ENCODE results near the gene NOB1.

The NOB1 gene

DNA sequence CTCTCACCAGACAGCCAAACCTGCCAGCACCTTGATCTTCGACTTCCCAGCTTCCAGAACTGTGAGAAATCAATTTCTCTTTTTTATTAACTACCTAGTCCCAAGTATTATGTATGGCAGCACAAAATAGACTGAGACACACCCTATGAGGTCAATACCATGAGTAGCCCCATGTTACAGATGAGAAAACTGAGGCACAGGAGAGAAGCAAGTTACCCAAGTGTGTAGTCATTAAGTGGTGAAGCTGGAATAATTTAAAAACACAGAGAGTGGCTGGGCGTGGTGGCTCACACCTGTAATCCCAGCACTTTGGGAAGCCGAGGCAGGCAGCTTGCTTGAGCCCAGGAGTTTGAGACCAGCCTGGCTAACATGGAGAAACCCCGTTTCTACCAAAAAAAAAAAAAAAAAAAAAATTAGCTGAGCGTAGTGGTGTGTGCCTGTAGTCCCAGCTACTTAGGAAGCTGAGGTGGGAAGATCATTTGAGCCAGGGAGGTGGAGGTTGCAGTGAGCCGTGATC is 33.2 kb downstream of the NOB1 start:
- no peak for DNase-seq (ENCODE audit: low read depth, low spot score)

- DNase-seq (ENCODE audit: low read depth, low spot score), result no peak
These were observed 33.8 kb downstream of the NOB1 start for GRCh38 chr16:69720822-69721430.

DNA sequence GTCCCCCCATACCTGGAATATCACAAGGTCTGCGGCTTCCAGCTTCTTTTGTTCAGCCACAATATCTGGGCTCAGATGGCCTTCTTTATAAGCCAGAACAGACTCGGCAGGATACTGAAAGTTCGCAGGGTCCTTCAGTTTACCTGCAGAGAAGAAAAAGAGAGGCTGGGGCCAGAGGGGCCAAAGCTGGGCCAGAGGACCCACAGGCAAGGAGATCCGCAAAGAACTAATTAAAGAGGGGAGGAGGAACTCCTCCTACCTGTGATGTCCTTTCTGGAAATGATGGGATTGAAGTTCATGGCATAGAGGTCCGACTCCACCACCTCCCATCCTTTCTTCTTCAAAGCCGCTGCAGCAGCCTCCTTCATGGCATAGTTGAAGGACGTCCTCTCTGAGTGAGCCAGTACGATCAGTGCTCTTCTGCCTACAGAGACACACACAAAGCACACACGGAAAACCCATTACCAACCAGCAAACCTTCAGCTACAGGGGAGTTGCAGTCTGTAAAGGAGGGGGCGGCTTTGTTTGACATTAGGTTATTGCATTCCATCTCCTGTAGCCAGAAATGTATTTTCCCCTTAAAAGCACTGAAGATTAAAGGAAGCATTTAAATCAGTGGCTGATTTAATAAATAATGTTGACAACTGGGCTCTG is 36.5 kb downstream of the NOB1 start:
- no peak for DNase-seq (ENCODE audit: low read depth, low spot score)

DNA sequence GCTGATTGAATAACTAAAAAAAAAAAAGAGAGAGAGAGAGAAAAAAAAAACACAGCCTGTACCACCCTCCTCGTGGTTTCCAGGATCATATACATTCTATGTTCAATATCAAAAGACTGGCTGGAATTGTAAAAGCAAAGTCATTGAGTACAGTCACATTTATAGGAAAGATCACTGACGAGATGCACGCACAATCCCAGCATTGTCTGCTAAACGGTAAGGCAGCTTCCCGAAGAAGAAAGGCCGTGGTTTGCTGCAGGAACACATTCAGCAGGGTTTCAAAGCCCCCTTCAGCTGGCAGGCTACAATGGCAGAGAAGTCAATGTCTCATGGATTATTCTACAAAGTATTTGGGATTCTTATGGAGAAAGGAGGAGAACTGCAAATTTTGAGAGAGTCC is 37.7 kb downstream of the NOB1 start:
- no peak for DNase-seq (ENCODE audit: low read depth, low spot score)

DNA sequence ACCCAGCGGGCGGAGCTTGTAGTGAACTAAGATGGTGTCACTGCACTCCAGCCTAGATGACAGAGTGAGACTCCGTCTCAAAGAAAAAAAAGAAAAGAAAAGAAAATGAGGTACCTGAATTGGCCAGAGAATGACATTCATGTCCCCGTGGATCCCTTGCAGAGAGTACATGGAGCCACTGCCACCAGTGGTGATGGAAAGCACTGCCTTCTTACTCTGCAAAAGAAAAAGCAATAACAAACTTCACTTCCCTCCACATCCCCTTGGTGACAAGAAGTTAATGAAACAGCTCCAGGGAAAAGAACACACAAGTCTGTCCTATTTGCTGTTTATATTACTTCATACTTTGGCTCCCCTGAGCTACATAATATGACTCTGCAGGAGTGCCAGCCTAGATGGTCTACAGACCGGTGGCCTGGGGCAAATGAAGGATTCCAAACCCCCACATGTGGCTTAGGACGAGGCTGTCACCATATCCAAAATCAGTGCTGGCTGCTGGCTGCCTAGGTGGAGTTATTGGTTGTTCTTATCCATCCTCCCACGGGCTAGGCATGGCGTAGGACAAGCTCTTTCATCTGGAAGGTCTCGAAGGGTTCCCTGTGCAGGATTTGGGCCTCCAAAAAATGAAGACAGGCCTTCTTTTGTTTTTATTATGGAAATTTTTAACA is 41.7 kb downstream of the NOB1 start:
- no peak for DNase-seq (ENCODE audit: low read depth, low spot score)

- no peak for DNase-seq (ENCODE audit: low read depth, low spot score)
These were observed 42.4 kb downstream of the NOB1 start for GRCh38 chr16:69712277-69712676.

DNA sequence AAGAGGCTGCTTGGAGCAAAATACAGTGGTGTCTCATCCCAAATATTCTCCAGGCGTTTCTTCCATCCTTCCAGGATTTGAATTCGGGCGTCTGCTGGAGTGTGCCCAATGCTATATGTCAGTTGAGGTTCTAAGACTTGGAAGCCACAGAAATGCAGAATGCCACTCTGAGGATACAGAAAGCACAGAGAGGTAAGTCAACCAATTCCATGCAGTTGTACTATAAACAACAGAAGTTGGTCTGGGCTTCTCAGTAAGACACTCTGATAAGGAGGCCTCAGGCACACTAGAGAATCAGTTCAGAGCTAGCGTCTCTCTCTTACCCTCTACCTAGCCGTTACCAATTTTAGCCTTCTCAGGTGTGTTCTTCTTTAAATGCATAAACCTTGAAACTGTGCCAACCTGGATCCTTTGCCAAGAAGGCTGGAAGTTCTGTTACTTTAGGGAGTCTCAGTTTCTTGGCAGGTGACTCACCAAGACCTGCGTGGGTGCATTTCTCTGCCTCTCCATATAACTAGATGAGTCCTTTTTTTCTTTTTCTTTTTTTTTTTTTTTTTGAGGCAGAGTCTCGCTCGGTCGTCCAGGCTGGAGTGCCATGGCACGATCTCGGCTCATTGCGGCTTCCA is 43.5 kb downstream of the NOB1 start:
- no peak for DNase-seq (ENCODE audit: low read depth, low spot score)

DNA sequence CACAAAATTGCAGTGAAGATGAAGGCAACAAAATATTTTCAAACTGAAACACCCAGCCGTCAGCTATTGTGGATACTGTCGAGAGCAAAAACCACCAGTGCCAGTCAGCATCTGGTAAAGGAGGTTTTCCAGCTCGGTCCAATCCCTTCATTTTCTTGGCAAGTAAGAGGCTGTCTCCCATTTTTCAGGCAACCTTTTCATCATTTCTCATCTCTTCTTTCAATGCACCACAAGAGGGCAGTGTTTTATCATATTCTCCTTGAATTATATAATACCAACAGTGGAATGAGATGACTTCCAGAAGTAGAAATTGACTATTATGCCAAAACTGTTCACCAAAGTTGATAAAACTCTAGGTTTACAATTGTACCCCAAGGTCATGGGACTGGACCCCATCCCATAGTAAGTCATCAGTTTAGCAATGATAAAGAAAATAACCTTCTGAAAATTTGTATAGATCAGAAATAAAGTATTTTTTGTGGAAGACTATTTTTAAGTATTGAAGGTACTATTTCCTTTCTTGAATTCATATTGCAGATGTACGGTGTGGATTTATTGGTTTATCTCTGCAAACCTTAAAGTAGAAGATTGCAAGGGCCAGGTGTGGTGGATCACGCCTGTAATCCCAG is 45.2 kb downstream of the NOB1 start:
- no peak for DNase-seq (ENCODE audit: low read depth, low spot score)

- no peak for DNase-seq (ENCODE audit: low read depth, low spot score)
These were observed 46.6 kb downstream of the NOB1 start for GRCh38 chr16:69707920-69708683.

DNA sequence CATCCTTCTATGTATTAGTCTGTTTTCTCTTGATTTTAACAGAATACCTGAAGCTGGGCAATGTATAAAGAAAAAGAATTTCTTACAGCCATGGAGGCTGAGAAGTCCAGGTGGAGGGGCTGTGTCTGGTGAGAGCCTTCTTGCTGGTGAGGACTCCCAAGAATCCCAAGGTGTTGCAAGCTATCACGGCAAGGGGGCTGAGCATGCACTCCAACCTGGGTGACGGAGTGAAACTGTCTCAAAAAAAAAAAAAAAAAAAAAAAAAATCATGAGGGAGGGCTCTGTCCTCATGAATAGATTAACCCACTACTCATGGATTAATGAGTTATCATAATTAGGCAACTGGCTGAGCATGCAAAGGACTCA is 47.8 kb downstream of the NOB1 start:
- no peak for DNase-seq (ENCODE audit: low read depth, low spot score)

GRCh38 chr16:69706256-69706974 is 48.3 kb downstream of the NOB1 start:
- DNase-seq (ENCODE audit: low read depth, low spot score), result no peak

- DNase-seq (ENCODE audit: low read depth, low spot score), result no peak
These were observed 51.1 kb downstream of the NOB1 start for GRCh38 chr16:69703638-69704037.

DNA sequence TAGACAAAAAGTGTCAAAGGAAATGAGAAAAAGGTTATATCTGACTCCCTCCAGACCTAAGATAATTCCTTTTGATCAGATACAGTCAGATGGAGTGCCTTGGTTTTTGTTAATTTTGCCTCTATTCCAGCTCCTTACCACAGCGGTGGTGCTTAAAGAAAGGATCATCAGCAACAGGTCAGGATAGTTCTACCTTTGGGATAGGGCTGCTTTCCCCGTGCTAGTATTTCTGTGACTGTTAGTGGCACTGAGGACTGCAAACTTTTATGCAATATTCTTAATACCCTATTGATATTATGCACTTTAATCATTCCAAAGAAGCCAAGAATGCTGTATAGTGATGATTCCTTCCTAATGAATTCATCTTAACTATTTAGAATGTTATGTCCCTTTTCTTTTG is 52.9 kb downstream of the NOB1 start:
- no peak for DNase-seq (ENCODE audit: low read depth, low spot score)

- DNase-seq (ENCODE audit: low read depth, low spot score), result no peak
These were observed 53.3 kb downstream of the NOB1 start for GRCh38 chr16:69701452-69701851.

DNA sequence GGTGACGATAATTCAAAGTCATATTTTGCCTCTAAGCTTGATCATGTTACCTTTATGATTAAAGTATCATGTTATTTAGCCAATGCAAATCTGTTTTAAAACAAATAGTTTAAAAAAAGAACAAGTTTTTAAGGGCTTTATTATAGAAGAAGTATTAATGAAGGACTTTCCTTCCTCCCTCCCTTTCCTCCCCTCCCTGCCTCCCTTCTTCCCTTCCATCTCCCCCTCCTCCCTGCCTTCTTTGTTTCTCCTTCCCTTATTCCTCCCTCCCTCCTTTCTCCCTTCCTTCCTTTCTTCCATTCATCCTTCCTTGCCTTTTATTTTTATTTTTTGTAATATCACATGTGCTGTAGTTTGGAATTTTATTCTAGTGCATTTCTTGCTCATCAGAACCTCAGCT is 54.8 kb downstream of the NOB1 start:
- no peak for DNase-seq (ENCODE audit: low read depth, low spot score)

DNA sequence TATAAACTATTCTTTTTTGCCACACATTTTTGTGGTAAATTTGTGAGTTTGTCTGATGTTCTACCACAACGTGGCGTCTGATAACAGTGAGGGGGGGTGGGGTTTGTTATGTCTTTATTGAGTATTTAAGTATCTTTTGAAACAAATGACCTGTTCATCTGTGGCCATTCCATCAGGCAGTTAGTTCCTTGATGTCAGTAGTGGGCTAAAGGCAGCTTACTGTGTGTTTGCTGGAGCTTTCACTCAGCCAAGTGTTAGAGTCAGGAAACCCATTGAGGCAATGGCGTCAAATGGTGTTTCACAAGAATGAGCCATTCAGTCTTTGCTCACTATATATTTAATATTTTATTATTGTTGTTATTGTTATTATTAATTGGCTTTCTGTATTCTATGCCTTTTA is 56.3 kb downstream of the NOB1 start:
- DNase-seq (ENCODE audit: low read depth, low spot score), result no peak

DNA sequence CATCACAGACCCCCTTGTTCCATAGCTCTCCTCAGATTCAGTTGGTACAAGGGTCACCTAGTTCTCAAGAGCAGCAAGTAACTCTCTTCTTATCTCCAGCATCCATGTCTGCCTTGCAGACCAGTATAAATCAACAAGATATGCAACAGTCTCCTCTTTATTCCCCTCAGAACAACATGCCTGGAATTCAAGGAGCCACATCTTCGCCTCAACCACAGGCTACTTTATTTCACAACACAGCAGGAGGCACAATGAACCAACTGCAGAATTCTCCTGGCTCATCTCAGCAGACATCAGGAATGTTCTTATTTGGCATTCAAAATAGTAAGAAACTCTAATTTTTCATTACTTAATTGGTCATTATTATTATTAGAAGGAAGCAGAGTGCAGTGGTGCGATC is 60.8 kb downstream of the NOB1 start:
- DNase-seq (ENCODE audit: low read depth, low spot score), result no peak

GRCh38 chr16:69691980-69692911 is 62.5 kb downstream of the NOB1 start:
- no peak for DNase-seq (ENCODE audit: low read depth, low spot score)
